ENCODE data around the gene MAP3K8. TPM values are rescaled to one million over a fixed set of nuclear protein-coding genes. Genes with fewer than 3 reads are reported as not detected.

MAP3K8 gene
- total RNA-seq, 1 donor from 2014 or later = 15.8 TPM

DNA sequence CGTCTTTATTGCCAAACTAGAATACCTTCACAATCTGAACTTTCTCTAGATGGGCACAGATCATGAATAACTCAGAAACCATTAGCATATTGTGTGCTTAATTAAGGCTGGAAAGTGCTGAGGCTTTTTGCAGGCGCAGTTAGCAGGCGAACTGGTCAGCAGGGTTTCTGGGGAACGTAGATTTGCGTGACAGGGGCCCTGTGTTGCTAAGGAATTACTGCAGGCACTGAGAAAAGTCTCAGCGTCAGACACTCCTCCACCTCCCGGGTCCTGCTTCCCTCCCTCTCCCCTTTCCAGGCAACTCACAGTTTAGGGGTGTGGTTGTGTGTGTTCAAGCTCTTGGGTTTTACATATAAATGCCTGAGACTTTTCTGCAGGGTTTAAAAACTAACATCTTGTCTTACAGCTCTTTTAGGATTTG lies 2.2 kb downstream of the MAP3K8 start:
- Histone ChIP-seq H3K4me1 (peaks cover 1 to 34% of the 10 kb centered on the region in 2 donors), H3K4me3 (peak overlapping the region; percentile 90 to 94), H3K27ac (peak overlapping the region; percentile 98 to 99), H3K36me3 (peaks cover 23 to 40% of the 10 kb centered on the region in 2 donors), H3K27me3 (no peaks in the 10 kb centered on the region), H3K9me3 (no peaks in the 10 kb centered on the region)
- peak in 1 of 2 donors; percentile 71 for DNase-seq (ENCODE audit: low spot score in 2 of 2)
- TF ChIP-seq CTCF (IDR thresholded peaks at IDR 0.05) = no peak
- intact Hi-C loops (cut with DNase I) = no loop called here

- Histone ChIP-seq H3K9me3 (no peaks in the 10 kb centered on the region), H3K27ac (peak overlapping the region; percentile 98 to 99), H3K27me3 (no peaks in the 10 kb centered on the region), H3K4me3 (peak overlapping the region; percentile 90 to 94), H3K4me1 (peaks cover 6 to 38% of the 10 kb centered on the region in 2 donors), H3K36me3 (peaks cover 24 to 45% of the 10 kb centered on the region in 2 donors)
- no peak for TF ChIP-seq CTCF (IDR thresholded peaks at IDR 0.05)
- intact Hi-C loops (cut with DNase I) = no loop called here
- no peak for DNase-seq (ENCODE audit: low spot score in 2 of 2)
These were observed 2.7 kb downstream of the MAP3K8 start for GRCh38 chr10:30436671-30437030.

DNA sequence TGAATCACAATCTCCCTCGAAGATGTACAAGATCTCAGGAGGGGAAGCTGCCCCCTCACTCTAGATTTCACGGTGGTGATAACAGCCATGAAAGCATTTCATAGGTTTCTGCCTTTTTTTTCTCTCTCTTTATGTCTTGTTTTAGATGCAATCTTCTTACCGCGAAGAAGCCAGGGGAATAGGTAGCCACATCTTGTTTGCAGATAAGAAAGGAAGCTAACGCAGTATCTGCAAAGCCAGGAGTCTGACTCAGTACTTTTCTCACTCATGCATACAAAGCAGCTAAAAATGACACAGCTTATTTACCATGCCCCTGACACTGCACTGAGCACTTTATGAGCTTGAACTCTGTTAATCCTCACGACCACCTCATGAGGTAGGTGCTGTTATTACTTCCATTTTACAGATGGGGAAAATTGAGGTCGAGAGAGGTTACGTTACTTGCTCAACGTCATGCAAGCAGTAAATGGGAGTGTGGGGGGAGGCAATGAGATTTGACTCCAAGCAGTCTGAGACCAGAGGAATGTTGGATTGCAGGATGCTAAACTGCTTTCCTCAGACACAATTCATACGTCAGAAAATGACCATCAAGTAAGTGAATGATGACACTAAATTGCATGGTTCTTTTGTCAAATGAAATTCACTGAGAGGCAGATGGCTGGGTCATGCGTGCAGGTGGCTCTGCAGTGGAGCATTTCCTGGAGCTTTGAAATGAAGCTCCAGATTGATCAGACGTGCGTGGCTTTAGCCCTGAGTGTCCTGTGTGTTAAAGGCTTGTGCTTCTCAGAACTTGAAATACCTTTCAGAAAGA lies 3.3 kb downstream of the MAP3K8 start:
- no peak for TF ChIP-seq CTCF (IDR thresholded peaks at IDR 0.05)
- intact Hi-C loops (cut with DNase I) = no loop called here
- Histone ChIP-seq H3K36me3 (peaks cover 27 to 50% of the 10 kb centered on the region in 2 donors), H3K4me1 (peaks cover 12 to 44% of the 10 kb centered on the region in 2 donors), H3K4me3 (peak overlapping the region; percentile 90 to 94), H3K27ac (peak overlapping the region; percentile 98 to 99), H3K27me3 (no peaks in the 10 kb centered on the region), H3K9me3 (no peaks in the 10 kb centered on the region)
- DNase-seq (ENCODE audit: low spot score in 2 of 2) = no peak

DNA sequence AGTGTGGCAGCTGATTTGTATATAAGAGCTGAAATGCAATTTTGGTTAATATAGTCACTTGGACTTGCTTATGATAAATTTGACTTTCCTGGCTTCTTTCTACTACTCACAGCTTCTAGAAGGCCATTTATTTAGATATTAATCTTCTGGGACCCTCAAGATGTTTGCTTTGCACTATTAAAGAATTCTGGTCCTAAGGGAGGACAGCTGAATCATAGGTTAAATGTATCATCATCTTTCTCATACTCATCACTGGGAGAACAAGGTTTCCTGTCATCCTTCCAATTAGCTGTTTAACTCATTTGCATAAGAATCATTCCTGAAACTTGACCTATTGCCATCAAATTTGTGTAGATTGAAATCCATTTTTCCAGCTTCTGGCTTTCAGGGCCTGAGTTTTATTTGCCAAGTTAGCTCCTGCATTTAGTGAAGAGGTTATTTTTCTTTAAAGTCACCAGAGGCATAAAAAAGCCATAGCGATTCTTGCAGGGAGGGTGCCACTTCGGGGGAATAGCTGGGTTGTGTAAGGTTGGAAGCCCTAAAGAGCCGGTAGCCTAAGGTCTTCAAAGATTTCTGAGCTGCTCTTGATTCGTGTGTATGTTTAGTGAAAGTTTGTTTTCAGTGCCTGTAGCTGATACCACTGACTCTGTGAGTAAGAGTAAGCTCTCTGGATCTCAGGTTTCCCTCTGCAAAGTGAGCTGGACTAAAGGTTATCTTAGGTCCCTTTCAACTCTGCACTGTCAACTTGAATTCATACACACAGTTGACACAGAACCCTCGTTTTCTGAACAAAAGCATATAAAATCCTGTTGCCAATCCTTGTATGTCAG lies 4.3 kb downstream of the MAP3K8 start:
- peaks cover 27 to 58% of the 10 kb centered on the region in 2 donors for H3K36me3 ChIP-seq

DNA sequence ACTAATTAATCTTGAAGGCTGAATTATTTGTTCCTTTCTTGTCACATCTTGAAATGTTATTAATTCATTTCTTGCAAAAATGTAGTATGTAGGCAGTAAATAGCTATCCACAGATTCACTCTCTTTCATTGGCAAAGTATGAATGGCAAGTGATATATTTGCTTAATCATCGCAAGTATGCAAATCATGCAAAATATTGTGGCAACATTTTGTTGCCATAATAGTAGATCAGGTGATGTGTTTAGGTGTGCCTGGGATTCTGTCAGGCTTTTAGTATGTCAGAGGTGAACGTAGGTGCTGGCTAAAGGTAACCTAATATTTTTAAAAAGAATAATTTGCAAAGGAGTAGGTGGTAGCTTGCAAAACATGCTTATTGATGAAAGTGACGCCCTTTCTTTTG lies 5.9 kb downstream of the MAP3K8 start:
- Histone ChIP-seq H3K4me3 (peak overlapping the region; percentile 3 to 94), H3K9me3 (no peaks in the 10 kb centered on the region), H3K27ac (peak overlapping the region; percentile 14 to 94), H3K27me3 (no peaks in the 10 kb centered on the region), H3K36me3 (peaks cover 27 to 68% of the 10 kb centered on the region in 2 donors), H3K4me1 (peaks cover 12 to 64% of the 10 kb centered on the region in 2 donors)
- DNase-seq (ENCODE audit: low spot score in 2 of 2) = no peak
- TF ChIP-seq CTCF (IDR thresholded peaks at IDR 0.05) = no peak
- intact Hi-C loops (cut with DNase I) = no loop called here

More for the DNA sequence above, 4.3 kb downstream of the MAP3K8 start:
- Histone ChIP-seq H3K4me3 (peak overlapping the region; percentile 90 to 94), H3K27me3 (no peaks in the 10 kb centered on the region), H3K9me3 (no peaks in the 10 kb centered on the region), H3K27ac (peak overlapping the region; percentile 10 to 99), H3K4me1 (peaks cover 12 to 48% of the 10 kb centered on the region in 2 donors)
- DNase-seq (ENCODE audit: low spot score in 2 of 2) = no peak
- TF ChIP-seq CTCF (IDR thresholded peaks at IDR 0.05) = no peak
- intact Hi-C loops (cut with DNase I) = no loop called here

Data from ascending aorta (tissue), 2 donors.